ENCODE results near the gene ABCC4. TPM values are rescaled to one million over a fixed set of nuclear protein-coding genes. Genes with fewer than 3 reads are reported as not detected.

ABCC4 gene
- total and polyA plus RNA-seq, 2 of the 13 experiments (the other 11 are each of a cell fraction or from before 2014, with no cell fraction given) = 4.2 to 11.3 TPM

DNA sequence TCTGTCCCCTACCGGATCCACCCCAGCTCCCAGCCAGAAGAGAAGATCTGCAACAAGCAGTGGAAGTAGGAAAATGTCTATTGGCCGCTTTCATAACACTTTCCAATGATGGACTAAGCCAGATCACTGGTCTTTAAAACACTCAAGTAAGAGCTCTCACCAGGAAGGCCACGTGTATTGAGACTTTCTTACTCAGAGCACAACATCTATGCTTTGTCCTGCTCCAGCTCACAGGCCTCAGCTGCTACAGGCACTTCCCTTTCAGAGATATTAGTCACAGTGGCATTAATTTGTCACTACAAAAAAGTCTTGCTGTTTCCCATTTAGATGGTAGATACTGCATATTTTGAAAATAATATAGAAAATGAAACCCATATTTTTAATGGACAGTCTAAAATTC is 164.2 kb downstream of the ABCC4 start:
- Histone ChIP-seq H3K27ac (ENCODE audit: extremely low read length, insufficient read depth, low read length) (no peak overlapping the region), H3K79me2 (ENCODE audit: insufficient read depth, low read length) (no peaks in the 10 kb centered on the region)
- no peak for ATAC-seq

DNA sequence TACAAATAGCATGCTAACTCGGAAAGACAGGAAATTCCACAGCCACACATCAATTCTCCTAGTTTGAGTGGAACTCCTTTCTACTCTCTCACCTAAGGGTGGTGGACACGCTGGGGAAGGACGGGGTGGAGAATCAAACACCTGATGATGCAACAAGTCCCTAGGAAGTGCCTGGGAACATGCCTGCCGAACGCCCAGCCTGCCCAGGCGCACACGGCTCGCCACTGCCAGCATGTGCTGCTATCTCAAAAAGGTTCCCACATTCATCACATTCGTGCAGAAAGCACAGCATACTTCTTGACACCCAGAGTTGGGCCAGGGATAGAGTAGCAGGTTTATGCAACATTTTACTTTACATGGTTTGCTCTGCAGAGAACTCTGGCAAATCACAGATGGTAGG is 164.6 kb downstream of the ABCC4 start:
- over 99% methylated on average over 9 of the region's 9 CpGs for WGBS (ENCODE audit: low lambda C conversion rate)
- in situ Hi-C loops (cut with HindIII; ENCODE audit: extremely low pct_ligation_motif_present, low pct_unique_long_range_greater_than_20kb) = no loop called here
- FAIRE-seq (no peak), DNase-seq (ENCODE audit: low spot score) (no peak), ATAC-seq (no peak)
- Histone ChIP-seq H2AFZ (ENCODE audit: low read length) (no peak overlapping the region), H3K4me3 (replicated peaks in 1 of 3; ENCODE audit: insufficient read depth in 1 of 3, low read depth in 2 of 3, low read length in 3 of 3) (no peak overlapping the region), H3K9me3 (ENCODE audit: low read length) (no peaks in the 10 kb centered on the region), H3K9ac (ENCODE audit: insufficient read depth, low read depth, low read length) (no peak overlapping the region), H3K27ac (ENCODE audit: extremely low read length, insufficient read depth, low read length) (no peak overlapping the region), H3K4me2 (ENCODE audit: low read depth, low read length) (no peak overlapping the region), H3K79me2 (ENCODE audit: insufficient read depth, low read length) (no peaks in the 10 kb centered on the region), H3K4me1 (ENCODE audit: insufficient read depth, low read length) (peaks cover 14% of the 10 kb centered on the region), H4K20me1 (ENCODE audit: insufficient read depth, low read length) (no peaks in the 10 kb centered on the region), H3K36me3 (replicated peaks in 1 of 2; ENCODE audit: control insufficient read depth in 1 of 2, insufficient read depth in 2 of 2, low read length in 2 of 2) (peaks cover 0 to 1% of the 10 kb centered on the region in 2 experiments; a peak in 2 of 5 replicates), H3K27me3 (ENCODE audit: control insufficient read depth in 1 of 2, insufficient read depth in 2 of 2, low read length in 2 of 2) (no peaks in the 10 kb centered on the region)
- ChIA-PET CTCF (ENCODE audit: low intra/inter-chr PET ratio, low total read pairs) (no interaction called here), POLR2A (no interaction called here)
- BruUV-seq (replicated peaks) = no TSS peak
- intact Hi-C loops (cut with micrococcal nuclease; ENCODE audit: unreplicated experiment) = no loop called here
- TF ChIP-seq ZNF446 (CRISPR knock-in tag; IDR thresholded peaks at IDR 0.05) = no peak
- no peak for TF ChIP-seq ERF (CRISPR knock-in tag; IDR thresholded peaks at IDR 0.05)
- TF ChIP-seq CEBPB (IDR thresholded peaks at IDR 0.05; ENCODE audit: borderline replicate concordance, low read depth, low read length) = peak; percentile 13; the same call in 1 of the 2 replicates
- TF ChIP-seq ZNF790 (CRISPR knock-in tag; IDR thresholded peaks at IDR 0.05; ENCODE audit: borderline replicate concordance) = no peak
- TF ChIP-seq KLF13 (CRISPR knock-in tag; IDR thresholded peaks at IDR 0.05) = no peak
- TF ChIP-seq, protein P1, sequence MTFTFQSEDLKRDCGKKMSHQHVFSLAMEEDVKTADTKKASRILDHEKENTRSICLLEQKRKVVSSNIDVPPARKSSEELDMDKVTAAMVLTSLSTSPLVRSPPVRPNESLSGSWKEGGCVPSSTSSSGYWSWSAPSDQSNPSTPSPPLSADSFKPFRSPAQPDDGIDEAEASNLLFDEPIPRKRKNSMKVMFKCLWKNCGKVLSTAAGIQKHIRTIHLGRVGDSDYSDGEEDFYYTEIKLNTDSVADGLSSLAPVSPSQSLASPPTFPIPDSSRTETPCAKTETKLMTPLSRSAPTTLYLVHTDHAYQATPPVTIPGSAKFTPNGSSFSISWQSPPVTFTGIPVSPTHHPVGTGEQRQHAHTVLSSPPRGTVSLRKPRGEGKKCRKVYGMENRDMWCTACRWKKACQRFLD (CRISPR knock-in tag; IDR thresholded peaks at IDR 0.05; ENCODE audit: borderline replicate concordance) = no peak

More for the DNA sequence above, 164.2 kb downstream of the ABCC4 start:
- no peaks in the 10 kb centered on the region for H3K27me3 ChIP-seq (ENCODE audit: control insufficient read depth in 1 of 2, insufficient read depth in 2 of 2, low read length in 2 of 2)
- ChIA-PET CTCF (ENCODE audit: low intra/inter-chr PET ratio, low total read pairs) (no interaction called here), POLR2A (no interaction called here)
- no peak overlapping the region for H3K4me2 ChIP-seq (ENCODE audit: low read depth, low read length)
- H3K9me3 ChIP-seq (ENCODE audit: low read length) = no peaks in the 10 kb centered on the region
- H4K20me1 ChIP-seq (ENCODE audit: insufficient read depth, low read length) = no peaks in the 10 kb centered on the region
- 97% methylated on average over 3 of the region's 3 CpGs for WGBS (ENCODE audit: low lambda C conversion rate)
- TF ChIP-seq ZNF253 (CRISPR knock-in tag; IDR thresholded peaks at IDR 0.05; ENCODE audit: borderline replicate concordance) = no peak
- TF ChIP-seq, protein P2, sequence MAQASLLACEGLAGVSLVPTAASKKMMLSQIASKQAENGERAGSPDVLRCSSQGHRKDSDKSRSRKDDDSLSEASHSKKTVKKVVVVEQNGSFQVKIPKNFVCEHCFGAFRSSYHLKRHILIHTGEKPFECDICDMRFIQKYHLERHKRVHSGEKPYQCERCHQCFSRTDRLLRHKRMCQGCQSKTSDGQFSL (CRISPR knock-in tag; IDR thresholded peaks at IDR 0.05) = no peak
- TF ChIP-seq ZNF879 (CRISPR knock-in tag; IDR thresholded peaks at IDR 0.05) = no peak
- DNase-seq (ENCODE audit: low spot score) (no peak), FAIRE-seq (no peak)
- peaks cover 14% of the 10 kb centered on the region for H3K4me1 ChIP-seq (ENCODE audit: insufficient read depth, low read length)
- intact Hi-C loops (cut with micrococcal nuclease; ENCODE audit: unreplicated experiment) = no loop called here
- H2AFZ ChIP-seq (ENCODE audit: low read length) = no peak overlapping the region
- H3K9ac ChIP-seq (ENCODE audit: insufficient read depth, low read depth, low read length) = no peak overlapping the region
- H3K36me3 ChIP-seq (replicated peaks in 1 of 2; ENCODE audit: control insufficient read depth in 1 of 2, insufficient read depth in 2 of 2, low read length in 2 of 2) = peaks cover 0 to 1% of the 10 kb centered on the region in 2 experiments; a peak in 2 of 5 replicates
- in situ Hi-C loops (cut with HindIII; ENCODE audit: extremely low pct_ligation_motif_present, low pct_unique_long_range_greater_than_20kb) = no loop called here
- BruUV-seq (replicated peaks) = no TSS peak
- H3K4me3 ChIP-seq (replicated peaks in 1 of 3; ENCODE audit: insufficient read depth in 1 of 3, low read depth in 2 of 3, low read length in 3 of 3) = no peak overlapping the region

All from HepG2 (cell line).